Astrocyte (in vitro differentiated cells and primary cell): ENCODE results near the gene ASB1. TPM values are rescaled to one million over a fixed set of nuclear protein-coding genes. Genes with fewer than 3 reads are reported as not detected.
"Not testable (repeated sequence)": the region's sequence is repeated elsewhere in the genome, so short reads cannot be mapped to it uniquely, and the experiment has no call there.

Source experiments
- DNase-seq: peaks from one replicate; pipeline ENCODE4 v3.0.0-alpha.2; 2010; ENCODE audit warnings: low read depth
- FAIRE-seq: peaks from 2 replicates; lab custom pipeline; 2011; peaks lifted over from hg19 to GRCh38; lab: Jason Lieb, UNC
- H2AFZ ChIP-seq: 2 replicates; pipeline ENCODE4 v1.6.0; 2012; ENCODE audit warnings: low read depth, low read length, inconsistent platforms
- H3K27ac ChIP-seq: 2 replicates; pipeline ENCODE4 v1.5.1; 2011; ENCODE audit warnings: low read depth, low read length, inconsistent platforms
- H3K27me3 ChIP-seq: 2 replicates; pipeline ENCODE4 v1.6.0; 2011; ENCODE audit warnings: low read length, inconsistent platforms; ENCODE audit not compliant: insufficient read depth
- H3K36me3 ChIP-seq: 2 replicates; pipeline ENCODE4 v1.5.1; 2011; ENCODE audit warnings: low read length, inconsistent platforms; ENCODE audit not compliant: insufficient read depth
- H3K4me1 ChIP-seq: 2 replicates; pipeline ENCODE4 v1.5.1; 2011; ENCODE audit warnings: low read length, inconsistent platforms; ENCODE audit not compliant: insufficient read depth
- H3K4me2 ChIP-seq: 2 replicates; pipeline ENCODE4 v1.6.0; 2012; ENCODE audit warnings: low read length, inconsistent platforms
- H3K4me3 ChIP-seq: 2 replicates; pipeline ENCODE4 v1.5.1; 2011; ENCODE audit warnings: low read depth, mild to moderate bottlenecking, low read length, inconsistent platforms; ENCODE audit not compliant: insufficient read depth
- H3K79me2 ChIP-seq: 2 replicates; pipeline ENCODE4 v1.6.0; 2012; ENCODE audit warnings: mild to moderate bottlenecking, low read length, inconsistent platforms; ENCODE audit not compliant: insufficient read depth
- H3K9ac ChIP-seq: 2 replicates; pipeline ENCODE4 v1.6.0; 2012; ENCODE audit warnings: mild to moderate bottlenecking, low read length, inconsistent platforms
- H3K9me3 ChIP-seq: 2 replicates; pipeline ENCODE4 v1.5.1; 2012; ENCODE audit warnings: low read depth, mild to moderate bottlenecking, low read length, inconsistent platforms; ENCODE audit not compliant: insufficient read depth
- H4K20me1 ChIP-seq: 2 replicates; pipeline ENCODE4 v1.6.0; 2012; ENCODE audit warnings: low read length, inconsistent platforms; ENCODE audit not compliant: insufficient read depth
- H3K27ac Mint-ChIP-seq: one replicate; pipeline ENCODE4 v1.8.0; 2021; ENCODE audit warnings: mild to moderate bottlenecking, mixed read lengths; ENCODE audit not compliant: unreplicated experiment
- H3K27me3 Mint-ChIP-seq: one replicate; pipeline ENCODE4 v1.8.0; 2021; ENCODE audit warnings: low read depth, mixed read lengths; ENCODE audit not compliant: unreplicated experiment
- H3K36me3 Mint-ChIP-seq: one replicate; pipeline ENCODE4 v1.8.0; 2021; ENCODE audit warnings: low read depth, mixed read lengths; ENCODE audit not compliant: unreplicated experiment
- H3K4me1 Mint-ChIP-seq: one replicate; pipeline ENCODE4 v1.8.0; 2021; ENCODE audit warnings: low read depth, mixed read lengths; ENCODE audit not compliant: unreplicated experiment
- H3K4me3 Mint-ChIP-seq: one replicate; pipeline ENCODE4 v1.8.0; 2021; ENCODE audit warnings: mild to moderate bottlenecking, moderate library complexity, mixed read lengths; ENCODE audit not compliant: unreplicated experiment
- H3K9me3 Mint-ChIP-seq: one replicate; pipeline ENCODE4 v1.8.0; 2021; ENCODE audit warnings: mild to moderate bottlenecking, mixed read lengths; ENCODE audit not compliant: unreplicated experiment
- CTCF ChIP-seq: IDR thresholded peaks from 2 replicates; pipeline ENCODE4 v1.5.1; 2011; ENCODE audit warnings: low read depth, mild to moderate bottlenecking, inconsistent platforms, low read length, moderate library complexity; ENCODE audit not compliant: insufficient read depth
- EZH2 ChIP-seq: IDR thresholded peaks from 2 replicates; pipeline ENCODE4 v1.6.1; 2012; ENCODE audit warnings: mild to moderate bottlenecking, low read length, inconsistent platforms; ENCODE audit not compliant: insufficient read depth
- total RNA-seq: library from RNA; stranded (reverse); gene quantifications from 2 replicates; pipeline ENCODE4 v1.2.1, GENCODE V29; 2021

The ASB1 gene
- total RNA-seq, 1 donor from 2014 or later, result 30.6 TPM

DNA sequence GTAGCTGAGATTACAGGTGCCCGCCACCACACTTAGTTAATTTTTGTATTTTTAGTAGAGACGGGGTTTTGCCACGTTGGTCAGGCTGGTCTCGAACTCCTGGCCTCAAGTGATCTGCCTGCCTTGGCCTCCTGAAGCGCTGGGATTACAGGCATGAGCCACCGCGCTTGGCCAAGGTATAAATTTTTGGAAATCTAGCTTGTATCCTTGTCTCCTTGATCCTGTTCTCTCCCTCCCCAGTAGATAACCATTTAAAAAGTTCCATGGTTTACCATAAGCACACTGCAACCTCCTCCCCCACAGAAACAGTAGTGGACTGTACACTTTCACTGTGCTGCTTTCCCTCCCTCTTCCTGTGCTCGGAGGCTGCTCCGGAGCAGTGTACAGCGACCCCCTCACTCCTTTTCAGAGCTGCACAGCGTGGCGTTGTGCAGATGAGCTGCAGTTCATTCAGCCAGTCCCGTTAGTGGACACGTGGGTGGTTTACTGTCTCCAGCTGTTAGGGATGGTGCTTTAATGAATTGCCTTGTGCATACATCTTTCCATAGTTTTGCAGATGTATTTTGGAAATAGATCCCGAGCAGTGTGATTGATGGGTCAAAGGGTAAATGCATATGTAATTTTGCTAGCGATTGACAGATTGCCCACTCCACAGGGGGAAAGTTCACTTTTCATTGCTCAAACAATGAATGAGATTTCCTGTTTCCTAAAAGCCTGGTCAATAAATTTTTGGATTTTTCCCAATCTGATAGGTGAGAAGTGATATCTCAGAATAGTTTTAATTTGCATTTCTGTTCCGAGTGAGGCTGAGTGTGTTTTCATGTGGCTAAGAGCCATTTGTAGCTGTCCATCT is 14.8 kb downstream of the ASB1 start:
- peaks cover 16% of the 10 kb centered on the region for H3K4me1 Mint-ChIP-seq
- Histone ChIP-seq H3K79me2 (peaks cover 93% of the 10 kb centered on the region), H3K9me3 (no peaks in the 10 kb centered on the region), H2AFZ (no peak overlapping the region), H3K27ac (peak overlapping the region; percentile 100), H4K20me1 (no peaks in the 10 kb centered on the region), H3K4me1 (peaks cover 46% of the 10 kb centered on the region), H3K36me3 (peaks cover 35% of the 10 kb centered on the region), H3K4me2 (peak overlapping the region; percentile 46), H3K9ac (peak overlapping the region; percentile 29), H3K27me3 (no peaks in the 10 kb centered on the region), H3K4me3 (no peak overlapping the region)
- TF ChIP-seq EZH2 (no peak), CTCF (no peak)
- no peaks in the 10 kb centered on the region for H3K27me3 Mint-ChIP-seq
- DNase-seq, result no peak
- no peak for FAIRE-seq
- peaks cover 18% of the 10 kb centered on the region for H3K36me3 Mint-ChIP-seq
- H3K27ac Mint-ChIP-seq, result no peak overlapping the region
- no peak overlapping the region for H3K4me3 Mint-ChIP-seq
- H3K9me3 Mint-ChIP-seq, result no peaks in the 10 kb centered on the region

- FAIRE-seq, H3K9me3 Mint-ChIP-seq, H3K27ac ChIP-seq, H3K4me2 ChIP-seq, H3K27me3 ChIP-seq, H3K4me3 Mint-ChIP-seq, H3K27me3 Mint-ChIP-seq, H3K9ac ChIP-seq, H3K27ac Mint-ChIP-seq, DNase-seq, H4K20me1 ChIP-seq, H3K9me3 ChIP-seq, H2AFZ ChIP-seq, H3K4me3 ChIP-seq: not testable (repeated sequence)
- H3K36me3 Mint-ChIP-seq, result peaks cover 25% of the 10 kb centered on the region
- H3K4me1 Mint-ChIP-seq, result peaks cover 16% of the 10 kb centered on the region
- H3K79me2 ChIP-seq, result peaks cover 93% of the 10 kb centered on the region
- H3K4me1 ChIP-seq, result peaks cover 46% of the 10 kb centered on the region
- H3K36me3 ChIP-seq, result peaks cover 40% of the 10 kb centered on the region
Measured at GRCh38 chr2:238442257-238442656, 15.5 kb downstream of the ASB1 start.

DNA sequence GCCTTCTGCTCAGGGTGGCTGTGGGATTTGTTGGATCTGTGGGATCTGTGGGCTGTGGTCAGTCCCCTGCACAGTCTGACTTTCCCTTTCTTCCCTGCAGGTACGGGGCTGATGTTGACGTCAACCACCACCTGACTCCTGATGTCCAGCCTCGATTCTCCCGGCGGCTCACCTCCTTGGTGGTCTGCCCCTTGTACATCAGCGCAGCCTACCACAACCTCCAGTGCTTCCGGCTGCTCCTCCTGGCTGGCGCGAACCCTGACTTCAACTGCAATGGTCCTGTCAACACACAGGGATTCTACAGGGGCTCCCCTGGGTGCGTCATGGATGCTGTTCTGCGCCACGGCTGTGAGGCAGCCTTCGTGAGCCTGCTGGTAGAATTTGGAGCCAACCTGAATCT is 17.5 kb downstream of the ASB1 start:
- H3K4me1 Mint-ChIP-seq, result peaks cover 14% of the 10 kb centered on the region
- no peaks in the 10 kb centered on the region for H3K9me3 Mint-ChIP-seq
- H3K4me2 ChIP-seq, result no peak overlapping the region
- H3K4me1 ChIP-seq, result peaks cover 31% of the 10 kb centered on the region
- H4K20me1 ChIP-seq, result peaks cover 18% of the 10 kb centered on the region
- no peaks in the 10 kb centered on the region for H3K27me3 Mint-ChIP-seq
- TF ChIP-seq EZH2, result no peak
- TF ChIP-seq CTCF, result no peak
- no peak for DNase-seq
- H3K36me3 ChIP-seq, result peaks cover 46% of the 10 kb centered on the region
- peaks cover 33% of the 10 kb centered on the region for H3K36me3 Mint-ChIP-seq
- no peak overlapping the region for H3K9ac ChIP-seq
- no peaks in the 10 kb centered on the region for H3K9me3 ChIP-seq
- no peaks in the 10 kb centered on the region for H3K27me3 ChIP-seq
- peaks cover 94% of the 10 kb centered on the region for H3K79me2 ChIP-seq
- FAIRE-seq, result no peak
- no peak overlapping the region for H2AFZ ChIP-seq
- no peak overlapping the region for H3K27ac ChIP-seq
- no peak overlapping the region for H3K4me3 Mint-ChIP-seq
- no peak overlapping the region for H3K4me3 ChIP-seq
- no peak overlapping the region for H3K27ac Mint-ChIP-seq
